Measurements from ENCODE around the gene EEF1A2.

EEF1A2 gene

DNA sequence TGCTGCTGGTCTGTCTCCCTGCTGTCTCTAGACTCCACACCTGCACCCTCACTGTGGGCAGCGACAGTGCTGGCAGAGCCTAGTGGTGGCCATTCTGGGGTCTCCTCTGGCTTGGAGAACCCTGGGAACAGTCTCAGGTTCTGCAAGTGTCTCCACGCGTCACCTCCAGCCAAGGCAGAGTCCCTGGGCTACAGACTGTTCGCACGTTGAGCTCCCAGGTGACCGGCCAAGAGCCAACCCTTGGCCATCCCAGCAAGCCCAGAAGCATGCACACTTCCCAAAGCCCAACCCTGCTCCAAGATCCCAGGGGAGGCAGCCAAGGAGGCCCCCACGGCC lies 4.8 kb downstream of the EEF1A2 start:
- Histone ChIP-seq H3K9me3 (replicated peaks in 1 of 2; ENCODE audit: control insufficient read depth in 2 of 2, insufficient read depth in 1 of 2, low read depth in 1 of 2, low read length in 2 of 2) (peaks cover 0 to 3% of the 10 kb centered on the region in 2 donors), H4K8ac (ENCODE audit: low read depth, low read length) (no peak overlapping the region), H2BK5ac (ENCODE audit: low read length) (peak overlapping the region; percentile 39), H3K79me1 (ENCODE audit: low read depth, low read length) (peaks cover 2% of the 10 kb centered on the region), H3K27me3 (ENCODE audit: control insufficient read depth in 3 of 3, insufficient read depth in 3 of 3, low read depth in 1 of 3, low read length in 3 of 3) (peaks cover 15 to 40% (median 28%) of the 10 kb centered on the region in 3 experiments), H3K18ac (ENCODE audit: low read length) (no peak overlapping the region), H3K23ac (ENCODE audit: low read depth, low read length, poor library complexity) (no peak overlapping the region), H3K36me3 (replicated peaks in 1 of 2; ENCODE audit: control insufficient read depth in 2 of 2, insufficient read depth in 2 of 2, low read length in 2 of 2) (no peaks in the 10 kb centered on the region), H2AFZ (ENCODE audit: low read length) (no peak overlapping the region), H2BK120ac (ENCODE audit: low read depth, low read length) (no peak overlapping the region), H3K9ac (ENCODE audit: low read depth, low read length, poor library complexity) (no peak overlapping the region), H2BK15ac (ENCODE audit: low read length) (no peak overlapping the region), H3K27ac (replicated peaks; ENCODE audit: low read length) (no peak overlapping the region), H3K4me2 (ENCODE audit: insufficient read depth, low read length, poor library complexity, severe bottlenecking) (no peak overlapping the region), H4K91ac (ENCODE audit: low read depth, low read length, poor library complexity) (no peak overlapping the region), H3K14ac (ENCODE audit: low read length) (no peak overlapping the region), H2AK5ac (ENCODE audit: low read depth, low read length) (peak overlapping the region; percentile 75), H3K4me1 (ENCODE audit: control insufficient read depth in 2 of 2, insufficient read depth in 1 of 2, low read depth in 1 of 2, low read length in 2 of 2) (peaks cover 0 to 2% of the 10 kb centered on the region in 2 donors), H2BK12ac (ENCODE audit: low read length) (no peak overlapping the region), H3K4ac (ENCODE audit: low read length) (no peak overlapping the region), H3K4me3 (ENCODE audit: low read length in 2 of 2) (no peak overlapping the region)
- WGBS, 2 donors (ENCODE audit: extremely low coverage in 2 of 2, insufficient read length in 2 of 2, insufficient replicate concordance in 1 of 2), result no CpG with 5 or more reads among the region's 7 CpGs
- DNase-seq (ENCODE audit: low spot score), result no peak

DNA sequence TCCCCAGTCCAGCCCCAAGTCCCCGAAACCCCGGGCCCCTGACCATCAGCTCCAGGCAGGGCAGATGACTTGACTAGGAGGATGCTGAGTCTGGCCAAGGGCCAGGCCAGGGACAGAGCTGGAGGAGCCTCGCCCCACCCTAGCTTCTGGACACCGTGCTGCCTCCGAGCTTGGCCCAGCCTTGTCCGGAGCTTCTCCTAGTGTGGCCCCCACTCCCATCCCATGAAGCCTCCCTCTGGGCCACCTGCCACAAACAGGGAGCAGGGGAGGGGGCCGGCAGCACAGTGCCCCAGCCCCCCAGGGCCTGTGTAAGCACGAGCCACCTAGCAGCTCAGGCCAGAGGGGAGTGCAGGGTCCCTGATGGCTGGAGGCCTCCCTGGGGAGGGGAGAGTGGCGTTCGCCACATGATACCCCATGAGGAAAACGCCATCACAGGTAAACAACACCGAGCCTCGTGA lies 5.3 kb downstream of the EEF1A2 start:
- Histone ChIP-seq H3K4me1 (ENCODE audit: control insufficient read depth in 2 of 2, insufficient read depth in 1 of 2, low read depth in 1 of 2, low read length in 2 of 2) (peaks cover 2% of the 10 kb centered on the region in 2 donors), H4K8ac (ENCODE audit: low read depth, low read length) (no peak overlapping the region), H3K4ac (ENCODE audit: low read length) (no peak overlapping the region), H3K18ac (ENCODE audit: low read length) (no peak overlapping the region), H3K27me3 (ENCODE audit: control insufficient read depth in 3 of 3, insufficient read depth in 3 of 3, low read depth in 1 of 3, low read length in 3 of 3) (peaks cover 18 to 41% (median 33%) of the 10 kb centered on the region in 3 experiments), H3K9me3 (replicated peaks in 1 of 2; ENCODE audit: control insufficient read depth in 2 of 2, insufficient read depth in 1 of 2, low read depth in 1 of 2, low read length in 2 of 2) (peaks cover 0 to 3% of the 10 kb centered on the region in 2 donors), H3K9ac (ENCODE audit: low read depth, low read length, poor library complexity) (no peak overlapping the region), H3K14ac (ENCODE audit: low read length) (no peak overlapping the region), H3K4me3 (ENCODE audit: low read length in 2 of 2) (no peak overlapping the region), H2BK5ac (ENCODE audit: low read length) (peak overlapping the region; percentile 53), H3K4me2 (ENCODE audit: insufficient read depth, low read length, poor library complexity, severe bottlenecking) (no peak overlapping the region), H3K23ac (ENCODE audit: low read depth, low read length, poor library complexity) (no peak overlapping the region), H3K27ac (replicated peaks; ENCODE audit: low read length) (no peak overlapping the region), H2AK5ac (ENCODE audit: low read depth, low read length) (no peak overlapping the region), H2BK120ac (ENCODE audit: low read depth, low read length) (no peak overlapping the region), H3K79me1 (ENCODE audit: low read depth, low read length) (peaks cover 2% of the 10 kb centered on the region), H2BK12ac (ENCODE audit: low read length) (no peak overlapping the region), H2BK15ac (ENCODE audit: low read length) (peak overlapping the region; percentile 67), H3K36me3 (replicated peaks in 1 of 2; ENCODE audit: control insufficient read depth in 2 of 2, insufficient read depth in 2 of 2, low read length in 2 of 2) (no peaks in the 10 kb centered on the region), H2AFZ (ENCODE audit: low read length) (no peak overlapping the region), H4K91ac (ENCODE audit: low read depth, low read length, poor library complexity) (no peak overlapping the region)
- no peak for DNase-seq (ENCODE audit: low spot score)
- WGBS, 2 donors (ENCODE audit: extremely low coverage in 2 of 2, insufficient read length in 2 of 2, insufficient replicate concordance in 1 of 2), result no CpG with 5 or more reads among the region's 13 CpGs

DNA sequence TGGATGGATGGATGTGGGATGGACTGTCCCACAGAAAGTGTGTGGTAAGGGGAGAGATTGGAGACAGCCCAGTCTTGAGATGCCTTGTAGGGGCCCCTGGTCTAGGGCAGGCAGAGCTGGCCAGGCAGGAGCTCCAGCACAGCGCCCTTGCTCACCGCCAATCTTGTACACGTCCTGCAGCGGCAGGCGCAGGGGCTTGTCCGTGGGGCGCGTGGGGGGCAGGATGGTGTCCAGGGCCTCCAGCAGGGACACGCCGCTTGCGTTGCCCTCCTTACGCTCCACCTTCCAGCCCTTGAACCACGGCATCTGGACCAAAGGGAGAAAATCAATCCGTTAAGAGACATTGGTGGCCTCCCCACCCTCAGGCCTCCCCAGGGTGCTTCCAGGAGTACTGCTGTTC lies 5.9 kb downstream of the EEF1A2 start:
- peaks cover 14 to 39% (median 30%) of the 10 kb centered on the region in 3 experiments for H3K27me3 ChIP-seq (ENCODE audit: control insufficient read depth in 3 of 3, insufficient read depth in 3 of 3, low read depth in 1 of 3, low read length in 3 of 3)
- H2BK12ac ChIP-seq (ENCODE audit: low read length), result no peak overlapping the region
- WGBS, 2 donors (ENCODE audit: extremely low coverage in 2 of 2, insufficient read length in 2 of 2, insufficient replicate concordance in 1 of 2), result no CpG with 5 or more reads among the region's 14 CpGs
- DNase-seq (ENCODE audit: low spot score), result no peak
- H3K9ac ChIP-seq (ENCODE audit: low read depth, low read length, poor library complexity), result peak overlapping the region; percentile 60
- H3K36me3 ChIP-seq (replicated peaks in 1 of 2; ENCODE audit: control insufficient read depth in 2 of 2, insufficient read depth in 2 of 2, low read length in 2 of 2), result no peaks in the 10 kb centered on the region
- peak overlapping the region; percentile 21 for H3K14ac ChIP-seq (ENCODE audit: low read length)
- H3K4me1 ChIP-seq (ENCODE audit: control insufficient read depth in 2 of 2, insufficient read depth in 1 of 2, low read depth in 1 of 2, low read length in 2 of 2), result peaks cover 0 to 3% of the 10 kb centered on the region in 2 donors
- H4K8ac ChIP-seq (ENCODE audit: low read depth, low read length), result peak overlapping the region; percentile 17
- H3K79me1 ChIP-seq (ENCODE audit: low read depth, low read length), result peaks cover 2% of the 10 kb centered on the region
- H2BK120ac ChIP-seq (ENCODE audit: low read depth, low read length), result no peak overlapping the region
- no peak overlapping the region for H3K4ac ChIP-seq (ENCODE audit: low read length)
- H3K27ac ChIP-seq (replicated peaks; ENCODE audit: low read length), result no peak overlapping the region
- H3K9me3 ChIP-seq (replicated peaks in 1 of 2; ENCODE audit: control insufficient read depth in 2 of 2, insufficient read depth in 1 of 2, low read depth in 1 of 2, low read length in 2 of 2), result peaks cover 0 to 3% of the 10 kb centered on the region in 2 donors
- H2BK15ac ChIP-seq (ENCODE audit: low read length), result no peak overlapping the region
- H2AFZ ChIP-seq (ENCODE audit: low read length), result no peak overlapping the region
- H3K18ac ChIP-seq (ENCODE audit: low read length), result peak overlapping the region; percentile 57
- no peak overlapping the region for H2BK5ac ChIP-seq (ENCODE audit: low read length)
- H2AK5ac ChIP-seq (ENCODE audit: low read depth, low read length), result no peak overlapping the region
- no peak overlapping the region for H4K91ac ChIP-seq (ENCODE audit: low read depth, low read length, poor library complexity)
- no peak overlapping the region for H3K23ac ChIP-seq (ENCODE audit: low read depth, low read length, poor library complexity)
- H3K4me2 ChIP-seq (ENCODE audit: insufficient read depth, low read length, poor library complexity, severe bottlenecking), result no peak overlapping the region
- no peak overlapping the region for H3K4me3 ChIP-seq (ENCODE audit: low read length in 2 of 2)

DNA sequence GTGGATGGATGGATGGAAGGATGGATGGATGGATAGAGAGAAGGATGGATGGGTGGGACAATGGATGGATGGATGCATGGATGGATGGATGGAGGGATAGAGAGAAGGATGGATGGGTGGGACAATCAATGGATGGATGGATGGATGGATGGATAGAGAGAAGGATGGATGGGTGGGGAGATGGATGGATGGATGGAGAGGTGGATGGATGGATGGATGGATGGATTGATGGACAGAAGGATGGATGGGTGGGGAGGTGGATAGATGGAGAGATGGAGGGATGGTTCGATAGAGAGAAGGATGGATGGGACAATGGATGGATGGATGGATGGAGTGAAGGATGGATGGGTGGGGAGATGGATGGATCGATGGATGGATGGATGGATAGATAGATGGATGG lies 6.4 kb downstream of the EEF1A2 start:
- H2BK12ac ChIP-seq (ENCODE audit: low read length), result no peak overlapping the region
- no peak overlapping the region for H3K27ac ChIP-seq (replicated peaks; ENCODE audit: low read length)
- no peak overlapping the region for H3K9ac ChIP-seq (ENCODE audit: low read depth, low read length, poor library complexity)
- no peak overlapping the region for H2AFZ ChIP-seq (ENCODE audit: low read length)
- no peak overlapping the region for H4K8ac ChIP-seq (ENCODE audit: low read depth, low read length)
- H2BK15ac ChIP-seq (ENCODE audit: low read length), result no peak overlapping the region
- H3K14ac ChIP-seq (ENCODE audit: low read length), result peak overlapping the region; percentile 2
- no peak overlapping the region for H2BK5ac ChIP-seq (ENCODE audit: low read length)
- H3K4me3 ChIP-seq (ENCODE audit: low read length in 2 of 2), result peak overlapping the region in 1 of 2 donors; percentile 44
- no peak overlapping the region for H3K18ac ChIP-seq (ENCODE audit: low read length)
- H3K9me3 ChIP-seq (replicated peaks in 1 of 2; ENCODE audit: control insufficient read depth in 2 of 2, insufficient read depth in 1 of 2, low read depth in 1 of 2, low read length in 2 of 2), result peaks cover 0 to 3% of the 10 kb centered on the region in 2 donors
- no peak overlapping the region for H3K23ac ChIP-seq (ENCODE audit: low read depth, low read length, poor library complexity)
- no peak overlapping the region for H3K4ac ChIP-seq (ENCODE audit: low read length)
- H4K91ac ChIP-seq (ENCODE audit: low read depth, low read length, poor library complexity), result no peak overlapping the region
- no peak overlapping the region for H2AK5ac ChIP-seq (ENCODE audit: low read depth, low read length)
- no peak overlapping the region for H3K4me2 ChIP-seq (ENCODE audit: insufficient read depth, low read length, poor library complexity, severe bottlenecking)
- peaks cover 2% of the 10 kb centered on the region for H3K79me1 ChIP-seq (ENCODE audit: low read depth, low read length)
- no peak for DNase-seq (ENCODE audit: low spot score)
- H3K27me3 ChIP-seq (ENCODE audit: control insufficient read depth in 3 of 3, insufficient read depth in 3 of 3, low read depth in 1 of 3, low read length in 3 of 3), result peaks cover 11 to 39% (median 30%) of the 10 kb centered on the region in 3 experiments
- no peaks in the 10 kb centered on the region for H3K36me3 ChIP-seq (replicated peaks in 1 of 2; ENCODE audit: control insufficient read depth in 2 of 2, insufficient read depth in 2 of 2, low read length in 2 of 2)
- 92 to 100% methylated on average over 1 to 2 of the region's 2 CpGs for WGBS, 2 donors (ENCODE audit: extremely low coverage in 2 of 2, insufficient read length in 2 of 2, insufficient replicate concordance in 1 of 2)
- peaks cover 0 to 3% of the 10 kb centered on the region in 2 donors for H3K4me1 ChIP-seq (ENCODE audit: control insufficient read depth in 2 of 2, insufficient read depth in 1 of 2, low read depth in 1 of 2, low read length in 2 of 2)
- no peak overlapping the region for H2BK120ac ChIP-seq (ENCODE audit: low read depth, low read length)

Data from neuronal stem cell (in vitro differentiated cells).